Activated T-helper 9 cell treated with anti-CD3 and anti-CD28 coated beads, Interleukin-2, amount 50 U/mL, for 16 hours (primary cell): ENCODE data around the gene DDX20.
"Not testable (repeated sequence)": the region's sequence is repeated elsewhere in the genome, so short reads cannot be mapped to it uniquely, and the experiment has no call there.

Experiments used
- DNase-seq: peaks from one replicate; pipeline ENCODE4 v3.0.0-alpha.2; 2020; ENCODE audit warnings: low read depth

Gene DDX20

GRCh38 chr1:111789666-111790316 is 34.1 kb downstream of the DDX20 start:
- no peak for DNase-seq

- no peak for DNase-seq
Observed at GRCh38 chr1:111791776-111792175, 36.1 kb downstream of the DDX20 start.

GRCh38 chr1:111792249-111792648 is 36.5 kb downstream of the DDX20 start:
- no peak for DNase-seq

- no peak for DNase-seq
Observed at GRCh38 chr1:111793923-111794322, 38.2 kb downstream of the DDX20 start.

- DNase-seq, result no peak
Observed at GRCh38 chr1:111795401-111795800, 39.7 kb downstream of the DDX20 start.

- no peak for DNase-seq
Observed at GRCh38 chr1:111798580-111798979, 42.9 kb downstream of the DDX20 start.

GRCh38 chr1:111799722-111800121 is 44.0 kb downstream of the DDX20 start:
- not testable (repeated sequence) for DNase-seq

- no peak for DNase-seq
Observed at GRCh38 chr1:111801071-111801850, 45.6 kb downstream of the DDX20 start.

- DNase-seq, result no peak
Observed at GRCh38 chr1:111802110-111802509, 46.4 kb downstream of the DDX20 start.

GRCh38 chr1:111802984-111803383 is 47.3 kb downstream of the DDX20 start:
- no peak for DNase-seq

GRCh38 chr1:111803951-111804350 is 48.2 kb downstream of the DDX20 start:
- no peak for DNase-seq

GRCh38 chr1:111804776-111805175 is 49.1 kb downstream of the DDX20 start:
- no peak for DNase-seq

- DNase-seq, result no peak
Observed at GRCh38 chr1:111805251-111805650, 49.5 kb downstream of the DDX20 start.

- DNase-seq, result no peak
Observed at GRCh38 chr1:111811891-111812290, 56.2 kb downstream of the DDX20 start.

- DNase-seq, result no peak
Observed at GRCh38 chr1:111812306-111812705, 56.6 kb downstream of the DDX20 start.

GRCh38 chr1:111813440-111814304 is 58.0 kb downstream of the DDX20 start:
- no peak for DNase-seq

- DNase-seq, result no peak
Observed at GRCh38 chr1:111814305-111814628, 58.6 kb downstream of the DDX20 start.

- no peak for DNase-seq
Observed at GRCh38 chr1:111814642-111815041, 58.9 kb downstream of the DDX20 start.
